Measurements from ENCODE around the gene SEPHS1. TPM values are rescaled to one million over a fixed set of nuclear protein-coding genes. Genes with fewer than 3 reads are reported as not detected.
"Not testable (repeated sequence)": the region's sequence is repeated elsewhere in the genome, so short reads cannot be mapped to it uniquely, and the experiment has no call there.

SEPHS1 gene
- total and polyA plus RNA-seq, 2 donors (not counting 1 experiment from before 2014, with no cell fraction given): 14.7 to 29.1 TPM

- peaks cover 0 to 30% (median 13%) of the 10 kb centered on the region in 4 experiments for H3K27me3 ChIP-seq (replicated peaks in 1 of 4; ENCODE audit: control extremely low read depth in 1 of 4, control insufficient read depth in 3 of 4, insufficient read depth in 4 of 4, low read length in 3 of 4)
- H2AFZ ChIP-seq (ENCODE audit: insufficient read depth, low read depth, low read length, poor library complexity, severe bottlenecking): peak overlapping the region; percentile 66
- Mint-ChIP-seq H3K9me3 (ENCODE audit: insufficient read depth) (no peaks in the 10 kb centered on the region), H3K27ac (no peak overlapping the region), H3K4me1 (peaks cover 13% of the 10 kb centered on the region), H3K4me3 (peak overlapping the region; percentile 78), H3K27me3 (peaks cover 48% of the 10 kb centered on the region)
- no peaks in the 10 kb centered on the region for H4K20me1 ChIP-seq (ENCODE audit: control insufficient read depth, insufficient read depth, low read length, poor library complexity, severe bottlenecking)
- no peaks in the 10 kb centered on the region for H3K36me3 ChIP-seq (replicated peaks in 1 of 2; ENCODE audit: control extremely low read depth in 1 of 2, control insufficient read depth in 1 of 2, extremely low read depth in 1 of 2, insufficient read depth in 2 of 2, low read length in 1 of 2)
- CTCF ChIA-PET: interaction anchor here (1.2 to 1.7 kb wide), 3 partner anchors 11 to 56 kb away, joined by 3 to 11 read pairs (median 3); no protein-coding TSS in a partner anchor
- peak overlapping the region; percentile 60 for H3K4me2 ChIP-seq (replicated peaks; ENCODE audit: low read depth, low read length, poor library complexity, severe bottlenecking)
- peaks cover 11 to 14% of the 10 kb centered on the region in 2 donors for H3K4me1 ChIP-seq (ENCODE audit: control insufficient read depth in 2 of 2, insufficient read depth in 2 of 2, low read length in 2 of 2)
- no peak for TF ChIP-seq CTCF (IDR thresholded peaks at IDR 0.05)
- no peak for TF ChIP-seq EZH2 (IDR thresholded peaks at IDR 0.05; ENCODE audit: borderline replicate concordance, insufficient read depth, low read depth, low read length, poor library complexity, severe bottlenecking)
- intact Hi-C loops (cut with micrococcal nuclease): no loop called here
- 32% methylated on average over 17 of the region's 18 CpGs for WGBS (ENCODE audit: insufficient coverage)
- no peak overlapping the region for H3K27ac ChIP-seq (ENCODE audit: low read length in 2 of 2)
- DNase-seq (no peak), ATAC-seq (ENCODE audit: low read depth) (no peak)
- H3K9me3 ChIP-seq (ENCODE audit: control extremely low read depth in 1 of 3, control insufficient read depth in 2 of 3, insufficient read depth in 1 of 3, low read length in 2 of 3): peaks cover 0 to 4% (median 3%) of the 10 kb centered on the region in 3 donors
- H3K79me2 ChIP-seq (ENCODE audit: control insufficient read depth, insufficient read depth, low read length): no peaks in the 10 kb centered on the region
- peak overlapping the region; percentile 50 for H3K9ac ChIP-seq (ENCODE audit: low read length)
- POLR2A ChIA-PET: interaction anchor here (0.7 kb wide), 1 partner anchor 283 kb away, joined by 5 read pairs; no protein-coding TSS in a partner anchor
- peak overlapping the region in 3 of 5 experiments; percentile 4 to 51 (median 21) for H3K4me3 ChIP-seq (ENCODE audit: control extremely low read depth in 1 of 5, extremely low read depth in 1 of 5, insufficient read depth in 1 of 5, low read depth in 2 of 5, low read length in 4 of 5)
Measured at GRCh38 chr10:13383399-13383761, 35.3 kb upstream of the SEPHS1 start.

GRCh38 chr10:13382703-13383398 lies 34.8 kb upstream of the SEPHS1 start:
- intact Hi-C loops (cut with micrococcal nuclease): no loop called here
- Histone ChIP-seq H3K4me3 (ENCODE audit: control extremely low read depth in 1 of 5, extremely low read depth in 1 of 5, insufficient read depth in 1 of 5, low read depth in 2 of 5, low read length in 4 of 5) (peak overlapping the region in 3 of 5 experiments; percentile 4 to 51 (median 21)), H3K79me2 (ENCODE audit: control insufficient read depth, insufficient read depth, low read length) (no peaks in the 10 kb centered on the region), H3K9ac (ENCODE audit: low read length) (peak overlapping the region; percentile 50), H3K4me1 (ENCODE audit: control insufficient read depth in 2 of 2, insufficient read depth in 2 of 2, low read length in 2 of 2) (peaks cover 11 to 14% of the 10 kb centered on the region in 2 donors), H3K36me3 (replicated peaks in 1 of 2; ENCODE audit: control extremely low read depth in 1 of 2, control insufficient read depth in 1 of 2, extremely low read depth in 1 of 2, insufficient read depth in 2 of 2, low read length in 1 of 2) (no peaks in the 10 kb centered on the region), H3K27me3 (replicated peaks in 1 of 4; ENCODE audit: control extremely low read depth in 1 of 4, control insufficient read depth in 3 of 4, insufficient read depth in 4 of 4, low read length in 3 of 4) (peaks cover 0 to 30% (median 13%) of the 10 kb centered on the region in 4 experiments), H3K27ac (ENCODE audit: low read length in 2 of 2) (no peak overlapping the region), H3K9me3 (ENCODE audit: control extremely low read depth in 1 of 3, control insufficient read depth in 2 of 3, insufficient read depth in 1 of 3, low read length in 2 of 3) (peaks cover 0 to 4% (median 3%) of the 10 kb centered on the region in 3 donors), H4K20me1 (ENCODE audit: control insufficient read depth, insufficient read depth, low read length, poor library complexity, severe bottlenecking) (no peaks in the 10 kb centered on the region), H3K4me2 (replicated peaks; ENCODE audit: low read depth, low read length, poor library complexity, severe bottlenecking) (peak overlapping the region; percentile 60), H2AFZ (ENCODE audit: insufficient read depth, low read depth, low read length, poor library complexity, severe bottlenecking) (peak overlapping the region; percentile 66)
- CTCF ChIA-PET: interaction anchor here (1.2 to 1.7 kb wide), 2 partner anchors 11 to 57 kb away, joined by 3 to 11 read pairs; no protein-coding TSS in a partner anchor
- H3K27ac Mint-ChIP-seq: no peak overlapping the region
- ATAC-seq (ENCODE audit: low read depth): no peak
- H3K4me3 Mint-ChIP-seq: peak overlapping the region; percentile 78
- H3K9me3 Mint-ChIP-seq (ENCODE audit: insufficient read depth): no peaks in the 10 kb centered on the region
- POLR2A ChIA-PET: no interaction called here
- H3K27me3 Mint-ChIP-seq: peaks cover 51% of the 10 kb centered on the region
- peaks cover 13% of the 10 kb centered on the region for H3K4me1 Mint-ChIP-seq
- TF ChIP-seq CTCF (IDR thresholded peaks at IDR 0.05) (no peak), EZH2 (IDR thresholded peaks at IDR 0.05; ENCODE audit: borderline replicate concordance, insufficient read depth, low read depth, low read length, poor library complexity, severe bottlenecking) (no peak)
- DNase-seq: peak; percentile 19
- WGBS (ENCODE audit: insufficient coverage): 7% methylated on average over 18 of the region's 23 CpGs

- H4K20me1 ChIP-seq (ENCODE audit: control insufficient read depth, insufficient read depth, low read length, poor library complexity, severe bottlenecking); H3K79me2 ChIP-seq (ENCODE audit: control insufficient read depth, insufficient read depth, low read length); CTCF ChIA-PET; ATAC-seq (ENCODE audit: low read depth); H3K27ac Mint-ChIP-seq; POLR2A ChIA-PET; H3K9me3 ChIP-seq (ENCODE audit: control extremely low read depth in 1 of 3, control insufficient read depth in 2 of 3, insufficient read depth in 1 of 3, low read length in 2 of 3); H3K4me2 ChIP-seq (replicated peaks; ENCODE audit: low read depth, low read length, poor library complexity, severe bottlenecking); H3K9ac ChIP-seq (ENCODE audit: low read length); H3K36me3 ChIP-seq (replicated peaks in 1 of 2; ENCODE audit: control extremely low read depth in 1 of 2, control insufficient read depth in 1 of 2, extremely low read depth in 1 of 2, insufficient read depth in 2 of 2, low read length in 1 of 2); H3K4me3 Mint-ChIP-seq; intact Hi-C loops (cut with micrococcal nuclease); DNase-seq; H3K4me3 ChIP-seq (ENCODE audit: control extremely low read depth in 1 of 5, extremely low read depth in 1 of 5, insufficient read depth in 1 of 5, low read depth in 2 of 5, low read length in 4 of 5); H3K27ac ChIP-seq (ENCODE audit: low read length in 2 of 2); H3K9me3 Mint-ChIP-seq (ENCODE audit: insufficient read depth); H2AFZ ChIP-seq (ENCODE audit: insufficient read depth, low read depth, low read length, poor library complexity, severe bottlenecking): not testable (repeated sequence)
- Mint-ChIP-seq H3K27me3 (peaks cover 45% of the 10 kb centered on the region), H3K4me1 (peaks cover 11% of the 10 kb centered on the region)
- peaks cover 0 to 30% (median 11%) of the 10 kb centered on the region in 4 experiments for H3K27me3 ChIP-seq (replicated peaks in 1 of 4; ENCODE audit: control extremely low read depth in 1 of 4, control insufficient read depth in 3 of 4, insufficient read depth in 4 of 4, low read length in 3 of 4)
- peaks cover 11% of the 10 kb centered on the region in 2 donors for H3K4me1 ChIP-seq (ENCODE audit: control insufficient read depth in 2 of 2, insufficient read depth in 2 of 2, low read length in 2 of 2)
- no CpG with 5 or more reads among the region's 4 CpGs for WGBS (ENCODE audit: insufficient coverage)
Measured at GRCh38 chr10:13379061-13379460, 31.0 kb upstream of the SEPHS1 start.
